Superior temporal gyrus (tissue), 1 donor: ENCODE measurements around the gene RPS16.

Source experiments
- DNase-seq: peaks from one replicate; pipeline ENCODE4 v3.0.0-alpha.2; 2016; ENCODE audit errors: extremely low spot score

Gene RPS16

GRCh38 chr19:39388657-39389056, 47.1 kb downstream of the RPS16 start:
- DNase-seq = no peak

- DNase-seq = no peak
Measured at GRCh38 chr19:39386557-39386956, 49.2 kb downstream of the RPS16 start.

DNA sequence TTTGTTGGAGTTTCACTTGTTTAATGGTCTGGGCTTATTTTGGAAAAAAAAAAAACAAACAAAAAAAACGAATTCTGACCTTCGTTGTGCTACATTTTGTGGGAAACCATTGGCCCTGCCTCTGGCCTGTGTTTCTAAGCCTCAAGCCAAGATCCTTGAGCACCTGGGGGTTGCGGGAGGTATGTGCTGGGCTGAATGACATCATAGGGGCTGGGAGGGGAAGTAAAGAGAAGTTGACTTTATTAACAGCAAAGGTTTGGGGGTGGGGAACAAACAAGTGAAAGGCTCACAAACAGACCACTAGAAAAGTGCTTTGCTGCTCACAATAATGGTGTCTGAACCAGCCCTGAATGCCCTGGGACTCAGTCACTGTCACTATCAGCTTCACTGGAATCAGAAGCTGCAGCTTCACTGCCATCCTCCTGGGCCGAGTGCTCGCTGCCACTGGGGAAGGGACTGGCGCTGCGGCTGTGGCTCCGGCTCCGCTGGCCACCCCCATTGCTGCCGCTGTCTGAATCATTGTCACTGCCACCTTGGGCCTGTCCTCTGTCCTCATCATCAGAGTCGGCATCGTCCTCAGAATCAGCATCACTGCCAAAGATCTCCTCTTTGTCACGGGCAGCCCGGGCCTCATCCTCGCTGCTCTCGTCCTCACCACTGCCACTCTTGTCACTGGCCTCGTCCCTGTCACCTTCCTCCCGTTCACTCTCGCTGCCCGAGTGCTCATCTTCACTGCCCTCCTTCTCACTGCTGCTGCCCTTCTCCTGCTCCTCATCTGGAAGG, 49.9 kb downstream of the RPS16 start:
- DNase-seq = no peak

- no peak for DNase-seq
Measured at GRCh38 chr19:39384839-39385568, 50.7 kb downstream of the RPS16 start.
